CD8-positive, alpha-beta memory T cell (primary cell): ENCODE results near the gene PPP1R13L. TPM values are rescaled to one million over a fixed set of nuclear protein-coding genes. Genes with fewer than 3 reads are reported as not detected.
A peak's percentile ranks its signal among the peaks of the same experiment; 100 is the strongest.
"Not testable (repeated sequence)": the region's sequence is repeated elsewhere in the genome, so short reads cannot be mapped to it uniquely, and the experiment has no call there.

ENCODE experiments used
- CTCF ChIA-PET: fragments of 350-600 bp; sonication (Branson Sonifier 250); formaldehyde crosslinking; loops from one replicate; lab custom pipeline; 2021; ENCODE audit warnings: antibody characterized with exemption; lab: Charles Lee
- POLR2A ChIA-PET: fragments of 350-600 bp; sonication (Branson Sonifier 250); formaldehyde crosslinking; loops from one replicate; lab custom pipeline; 2021; ENCODE audit warnings: antibody characterized with exemption; lab: Charles Lee
- DNase-seq, 5 donors: peaks; one replicate each; pipeline versions ENCODE4 v3.0.0 to v3.0.0-alpha.2; 2020 to 2022; ENCODE audit warnings: mixed read lengths in 1 of 5
- H3K27ac ChIP-seq: one replicate; pipeline ENCODE4 v1.7.0; 2013; ENCODE audit warnings: low read depth, mild to moderate bottlenecking, low read length, moderate library complexity
- H3K27me3 ChIP-seq: 2 replicates; pipeline ENCODE4 v1.7.0; 2013; ENCODE audit warnings: low read length, mild to moderate bottlenecking; ENCODE audit not compliant: insufficient read depth, poor library complexity, severe bottlenecking
- H3K36me3 ChIP-seq: 2 replicates; pipeline ENCODE4 v1.7.0; 2013; ENCODE audit warnings: mild to moderate bottlenecking, low read length, moderate library complexity; ENCODE audit not compliant: insufficient read depth
- H3K4me1 ChIP-seq: 2 replicates; pipeline ENCODE4 v1.7.0; 2013; ENCODE audit warnings: mild to moderate bottlenecking, low read length, moderate library complexity; ENCODE audit not compliant: insufficient read depth
- H3K4me3 ChIP-seq: 2 replicates; pipeline ENCODE4 v1.7.0; 2013; ENCODE audit warnings: mild to moderate bottlenecking, low read length
- H3K9me3 ChIP-seq: 2 replicates; pipeline ENCODE4 v1.7.0; 2013; ENCODE audit warnings: mild to moderate bottlenecking, low read length
- H3K27ac Mint-ChIP-seq, 8 donors: one replicate each; pipeline ENCODE4 v1.8.0; 2020 to 2021; ENCODE audit warnings: mixed read lengths in 8 of 8, mild to moderate bottlenecking in 6 of 8, inconsistent platforms in 3 of 8, moderate library complexity in 3 of 8
- H3K27me3 Mint-ChIP-seq, 2 donors: one replicate each; pipeline ENCODE4 v1.8.0; 2020 to 2021; ENCODE audit warnings: mixed read lengths in 2 of 2, mild to moderate bottlenecking in 1 of 2, moderate library complexity in 1 of 2
- H3K36me3 Mint-ChIP-seq, 3 donors: one replicate each; pipeline ENCODE4 v1.8.0; 2020 to 2021; ENCODE audit warnings: mixed read lengths in 3 of 3, inconsistent platforms in 1 of 3, mild to moderate bottlenecking in 1 of 3
- H3K4me1 Mint-ChIP-seq, 3 donors: one replicate each; pipeline ENCODE4 v1.8.0; 2020 to 2021; ENCODE audit warnings: mixed read lengths in 3 of 3, inconsistent platforms in 1 of 3, mild to moderate bottlenecking in 1 of 3
- H3K4me3 Mint-ChIP-seq, 7 donors: one replicate each; pipeline ENCODE4 v1.8.0; 2020 to 2021; ENCODE audit warnings: mixed read lengths in 7 of 7, mild to moderate bottlenecking in 6 of 7, moderate library complexity in 4 of 7, inconsistent platforms in 2 of 7
- H3K9me3 Mint-ChIP-seq, 5 donors: one replicate each; pipeline ENCODE4 v1.8.0; 2020 to 2022; ENCODE audit warnings: mixed read lengths in 5 of 5, mild to moderate bottlenecking in 3 of 5, moderate library complexity in 2 of 5, inconsistent platforms in 1 of 5
- polyA plus RNA-seq: library from polyadenylated mRNA; unstranded; fragments of 300-500 nt; fragmentation: Illumina TruSeq; gene quantifications from one replicate; pipeline ENCODE4 v1.2.3, GENCODE V29; 2021
- total RNA-seq, 2 experiments: library from RNA; stranded (reverse); gene quantifications; one replicate each; pipeline ENCODE4 v1.2.3, GENCODE V29; 2021

The PPP1R13L gene
- total and polyA plus RNA-seq, 3 experiments from 2014 or later = 0.83 to 4.3 (median 3.9) TPM

DNA sequence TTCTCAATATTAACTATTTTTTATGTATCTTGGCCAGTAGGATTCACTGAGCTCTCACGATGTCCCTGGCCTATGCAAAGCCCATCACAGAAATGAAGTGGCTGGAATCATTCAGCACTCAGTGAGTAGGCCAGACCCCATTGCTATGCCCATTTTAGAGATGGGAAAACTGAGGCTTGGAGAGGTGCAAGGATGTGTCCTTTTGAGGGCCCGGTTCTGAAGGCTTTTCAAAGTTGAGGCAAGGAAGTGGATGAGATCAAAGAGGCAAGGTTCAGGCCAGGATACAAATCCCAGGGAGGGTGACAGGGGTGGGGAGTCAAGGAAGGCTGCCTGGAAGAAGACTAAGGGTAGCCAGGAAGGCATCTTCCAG lies 37.5 kb upstream of the PPP1R13L start:
- ChIA-PET POLR2A (no interaction called here), CTCF (interaction anchor here (2.0 to 5.8 kb wide), 2 partner anchors 32 to 42 kb away, joined by 5 to 455 read pairs; partner anchors contain the start of gene FOSB)
- Histone ChIP-seq H3K9me3 (no peaks in the 10 kb centered on the region), H3K4me1 (peaks cover 36% of the 10 kb centered on the region), H3K36me3 (no peaks in the 10 kb centered on the region), H3K27ac (no peak overlapping the region), H3K4me3 (peak overlapping the region; percentile 57), H3K27me3 (no peaks in the 10 kb centered on the region)
- peaks cover 0 to 6% (median 0%) of the 10 kb centered on the region in 3 donors for H3K36me3 Mint-ChIP-seq
- no peaks in the 10 kb centered on the region for H3K27me3 Mint-ChIP-seq
- H3K27ac Mint-ChIP-seq = peak overlapping the region; percentile 64 to 99 (median 96)
- H3K9me3 Mint-ChIP-seq = no peaks in the 10 kb centered on the region
- H3K4me3 Mint-ChIP-seq = peak overlapping the region; percentile 75 to 91 (median 87)
- DNase-seq = no peak
- H3K4me1 Mint-ChIP-seq = peaks cover 45 to 54% (median 54%) of the 10 kb centered on the region in 3 donors

DNA sequence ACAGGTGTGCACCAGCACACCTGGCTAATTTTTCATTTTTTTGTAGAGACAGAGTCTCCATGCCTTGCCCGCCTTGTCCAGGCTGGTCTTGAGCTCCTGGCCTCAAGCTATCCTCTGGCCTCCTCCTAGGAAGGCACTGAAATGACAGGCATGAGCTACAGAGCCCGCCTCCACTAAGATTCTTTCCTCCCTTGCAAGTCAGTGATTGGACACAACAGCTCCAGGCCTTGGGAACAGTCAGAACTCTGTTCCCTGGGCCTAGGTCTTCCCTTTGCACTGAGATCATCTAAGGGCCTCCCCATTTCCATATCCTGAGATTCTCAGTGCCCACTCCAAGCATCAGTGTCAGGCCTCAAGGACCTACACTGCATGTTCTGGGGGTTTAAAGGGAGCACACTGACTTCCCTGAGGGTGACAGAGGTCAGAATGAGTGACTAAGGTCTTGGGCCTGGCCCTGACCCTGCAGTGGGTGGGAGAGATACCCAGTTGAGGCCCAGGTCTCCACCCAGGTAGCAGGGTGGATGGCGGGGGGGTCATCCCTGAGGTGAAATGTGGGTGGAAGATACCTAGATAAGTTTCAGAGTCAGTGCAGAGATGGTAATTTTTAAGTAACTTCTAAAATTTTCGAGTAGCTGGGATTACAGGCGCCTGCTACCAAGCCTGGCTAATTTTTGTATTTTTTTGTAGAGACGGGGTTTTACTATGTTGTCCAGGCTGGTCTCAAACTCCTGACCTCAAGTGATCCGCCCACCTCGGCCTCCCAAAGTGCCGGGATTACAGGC lies 36.2 kb upstream of the PPP1R13L start:
- H3K27ac ChIP-seq = peak overlapping the region; percentile 76
- H3K4me3 ChIP-seq = no peak overlapping the region
- H3K9me3 ChIP-seq = no peaks in the 10 kb centered on the region
- H3K36me3 ChIP-seq = no peaks in the 10 kb centered on the region
- H3K4me3 Mint-ChIP-seq = peak overlapping the region; percentile 63 to 84 (median 75)
- H3K27me3 ChIP-seq = no peaks in the 10 kb centered on the region
- no peaks in the 10 kb centered on the region for H3K27me3 Mint-ChIP-seq
- ChIA-PET POLR2A (interaction anchor here (0.6 to 2.9 kb wide), 3 partner anchors 15 to 37 kb away, joined by 5 to 89 read pairs (median 30); partner anchors contain the start of gene FOSB), CTCF (interaction anchor here (2.3 to 5.8 kb wide), 3 partner anchors 33 to 58 kb away, joined by 9 to 455 read pairs (median 89); partner anchors contain the start of genes FOSB and PPM1N)
- H3K27ac Mint-ChIP-seq = peak overlapping the region; percentile 68 to 94 (median 88)
- H3K4me1 ChIP-seq = peaks cover 36% of the 10 kb centered on the region
- DNase-seq = no peak
- no peaks in the 10 kb centered on the region for H3K9me3 Mint-ChIP-seq
- peaks cover 0 to under 1% (median 0%) of the 10 kb centered on the region in 3 donors for H3K36me3 Mint-ChIP-seq
- H3K4me1 Mint-ChIP-seq = peaks cover 40 to 48% (median 47%) of the 10 kb centered on the region in 3 donors

DNA sequence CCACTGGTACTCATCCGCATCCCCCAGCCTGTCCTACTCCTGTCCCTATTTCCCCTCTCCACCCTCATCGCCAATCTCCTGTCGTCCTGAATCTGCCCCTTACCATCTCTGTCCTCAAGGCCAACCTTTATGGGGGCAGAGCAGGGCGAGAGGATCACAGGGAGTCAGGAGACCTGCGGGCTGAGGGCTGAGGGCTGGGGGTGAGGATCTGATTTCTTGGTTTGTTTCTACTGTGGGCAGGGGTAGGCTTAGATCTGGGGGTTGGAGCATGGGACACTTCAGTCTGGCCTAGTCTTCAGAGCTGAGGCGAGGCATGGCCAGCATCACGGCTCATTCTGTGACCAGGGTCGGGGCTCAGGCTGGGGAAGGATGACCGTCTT lies 35.4 kb upstream of the PPP1R13L start:
- H3K27me3 ChIP-seq = no peaks in the 10 kb centered on the region
- no peaks in the 10 kb centered on the region for H3K27me3 Mint-ChIP-seq
- ChIA-PET CTCF (interaction anchor here (0.9 to 5.8 kb wide), 20 partner anchors 9 to 277 kb away, joined by 3 to 455 read pairs (median 8); partner anchors contain the start of genes FOSB, PPM1N, QPCTL and RTN2), POLR2A (interaction anchor here (0.6 to 2.9 kb wide), 7 partner anchors 15 to 195 kb away, joined by 3 to 89 read pairs (median 5); partner anchors contain the start of genes ERCC1 and FOSB)
- peaks cover 36 to 42% (median 41%) of the 10 kb centered on the region in 3 donors for H3K4me1 Mint-ChIP-seq
- DNase-seq = no peak
- H3K4me1 ChIP-seq = peaks cover 36% of the 10 kb centered on the region
- H3K9me3 ChIP-seq = no peaks in the 10 kb centered on the region
- peak overlapping the region; percentile 47 for H3K4me3 ChIP-seq
- H3K27ac Mint-ChIP-seq = peak overlapping the region; percentile 74 to 94 (median 90)
- H3K27ac ChIP-seq = peak overlapping the region; percentile 76
- H3K36me3 Mint-ChIP-seq = no peaks in the 10 kb centered on the region
- no peaks in the 10 kb centered on the region for H3K9me3 Mint-ChIP-seq
- H3K4me3 Mint-ChIP-seq = peak overlapping the region; percentile 63 to 84 (median 75)
- H3K36me3 ChIP-seq = no peaks in the 10 kb centered on the region

DNA sequence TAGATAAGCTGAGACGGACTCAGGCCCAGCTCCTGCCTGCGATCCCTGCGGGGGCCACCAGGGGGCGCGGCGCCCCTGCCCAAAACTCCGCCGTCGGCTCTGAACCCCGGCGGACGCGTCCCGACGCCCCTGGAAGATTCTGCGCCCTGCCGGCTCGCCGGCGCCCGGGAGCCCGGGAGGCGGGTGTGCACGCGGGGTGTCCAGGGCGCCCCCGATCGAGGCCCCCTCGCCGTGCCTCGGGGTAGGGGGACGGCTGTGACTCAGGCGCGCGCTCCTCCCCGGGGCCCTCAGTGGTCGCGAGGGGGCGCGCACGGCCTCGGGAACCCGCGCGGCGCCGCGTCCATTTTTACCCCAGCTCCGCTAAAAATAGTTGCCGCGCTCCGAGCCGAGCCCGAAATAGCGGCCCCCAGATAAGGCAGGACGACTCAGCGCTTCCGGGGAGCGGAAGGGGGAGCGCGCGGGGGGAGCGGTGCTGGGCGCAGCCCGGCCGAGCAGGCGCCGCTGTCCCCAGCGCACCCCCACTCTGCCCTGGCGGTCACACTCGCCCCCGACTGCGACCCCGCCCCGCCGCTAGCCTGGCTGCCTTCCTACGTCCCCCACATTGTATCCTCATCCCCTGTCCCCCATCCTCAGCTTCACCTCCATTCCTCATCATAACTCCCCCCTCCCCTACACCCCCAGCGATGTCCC lies 34.8 kb upstream of the PPP1R13L start:
- Mint-ChIP-seq H3K4me1 (peaks cover 33 to 36% (median 35%) of the 10 kb centered on the region in 3 donors), H3K27me3 (no peaks in the 10 kb centered on the region), H3K9me3 (no peaks in the 10 kb centered on the region), H3K36me3 (no peaks in the 10 kb centered on the region), H3K27ac (peak overlapping the region; percentile 74 to 94 (median 90)), H3K4me3 (peak overlapping the region; percentile 63 to 84 (median 75))
- CTCF ChIA-PET = interaction anchor here (0.6 to 5.8 kb wide), 33 partner anchors 8 to 277 kb away, joined by 3 to 455 read pairs (median 5); partner anchors contain the start of genes ERCC1, FOSB, PPM1N and QPCTL
- POLR2A ChIA-PET = interaction anchor here (0.6 to 2.9 kb wide), 11 partner anchors 16 to 549 kb away, joined by 3 to 89 read pairs (median 3); partner anchors contain the start of genes ERCC1, FOSB and TOMM40
- H3K4me3 ChIP-seq = peak overlapping the region; percentile 47
- peaks cover 35% of the 10 kb centered on the region for H3K4me1 ChIP-seq
- no peaks in the 10 kb centered on the region for H3K27me3 ChIP-seq
- peak overlapping the region; percentile 76 for H3K27ac ChIP-seq
- DNase-seq = peak; percentile 80 to 92 (median 88)
- no peaks in the 10 kb centered on the region for H3K9me3 ChIP-seq
- no peaks in the 10 kb centered on the region for H3K36me3 ChIP-seq

DNA sequence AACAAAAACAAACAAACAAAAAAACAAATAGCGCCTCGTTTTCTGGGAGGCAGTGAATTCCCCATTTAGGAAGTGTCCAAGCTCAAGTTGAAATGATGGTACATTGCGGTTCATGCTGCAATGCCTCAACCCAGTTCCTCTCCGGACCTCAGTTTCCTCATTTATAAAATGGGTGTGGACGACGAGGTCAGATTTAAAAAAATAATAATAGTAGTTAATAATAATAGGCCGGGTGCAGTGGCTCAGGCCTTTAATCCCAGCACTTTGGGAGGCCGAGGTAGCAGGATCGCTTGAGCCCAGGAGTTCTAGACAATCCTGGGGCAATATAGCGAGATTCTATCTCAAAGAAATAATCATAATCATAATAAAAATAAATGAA lies 34.3 kb upstream of the PPP1R13L start:
- Mint-ChIP-seq H3K36me3 (no peaks in the 10 kb centered on the region), H3K9me3 (no peaks in the 10 kb centered on the region), H3K4me3 (peak overlapping the region in 6 of 7 donors; percentile 19 to 84 (median 55)), H3K27ac (no peak overlapping the region), H3K27me3 (no peaks in the 10 kb centered on the region), H3K4me1 (peaks cover 28 to 31% (median 30%) of the 10 kb centered on the region in 3 donors)
- H3K4me3 ChIP-seq = no peak overlapping the region
- ChIA-PET CTCF (interaction anchor here (0.6 to 5.8 kb wide), 31 partner anchors 8 to 278 kb away, joined by 3 to 455 read pairs (median 6); partner anchors contain the start of genes ERCC1, FOSB, PPM1N and QPCTL), POLR2A (interaction anchor here (0.6 to 2.9 kb wide), 10 partner anchors 15 to 548 kb away, joined by 3 to 89 read pairs (median 4); partner anchors contain the start of genes ERCC1, FOSB and TOMM40)
- H3K36me3 ChIP-seq = no peaks in the 10 kb centered on the region
- peaks cover 31% of the 10 kb centered on the region for H3K4me1 ChIP-seq
- no peak for DNase-seq
- no peaks in the 10 kb centered on the region for H3K9me3 ChIP-seq
- no peaks in the 10 kb centered on the region for H3K27me3 ChIP-seq
- peak overlapping the region; percentile 76 for H3K27ac ChIP-seq

DNA sequence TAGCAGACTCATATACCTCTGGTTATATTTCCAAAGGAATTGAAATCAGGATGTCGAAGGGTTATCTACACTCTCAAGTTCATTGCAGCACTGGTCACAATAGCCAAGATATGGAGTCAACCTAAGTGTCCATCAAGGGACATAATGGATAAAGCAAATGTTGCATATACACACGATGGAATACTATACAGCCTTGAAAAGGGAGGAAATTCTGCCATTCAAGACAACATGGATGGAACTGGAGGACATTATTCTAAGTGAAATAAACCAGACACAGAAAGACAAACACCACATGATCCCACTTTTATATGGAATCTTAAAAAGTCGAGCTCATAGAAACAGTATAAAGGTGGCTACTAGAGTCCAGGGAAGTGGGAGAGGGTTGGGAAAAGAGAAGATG lies 32.5 kb upstream of the PPP1R13L start:
- Histone ChIP-seq H3K36me3 (no peaks in the 10 kb centered on the region), H3K9me3 (no peaks in the 10 kb centered on the region), H3K27ac (no peak overlapping the region), H3K4me1 (peaks cover 14% of the 10 kb centered on the region), H3K27me3 (no peaks in the 10 kb centered on the region), H3K4me3 (no peak overlapping the region)
- Mint-ChIP-seq H3K27ac (peak overlapping the region in 1 of 8 donors; percentile 62), H3K36me3 (no peaks in the 10 kb centered on the region), H3K4me3 (peak overlapping the region in 1 of 7 donors; percentile 58), H3K9me3 (no peaks in the 10 kb centered on the region), H3K27me3 (no peaks in the 10 kb centered on the region), H3K4me1 (peaks cover 15 to 16% (median 15%) of the 10 kb centered on the region in 3 donors)
- ChIA-PET POLR2A (no interaction called here), CTCF (interaction anchor here (0.8 to 5.8 kb wide), 3 partner anchors 37 to 205 kb away, joined by 4 to 455 read pairs (median 5); partner anchors contain the start of gene FOSB)
- no peak for DNase-seq

DNA sequence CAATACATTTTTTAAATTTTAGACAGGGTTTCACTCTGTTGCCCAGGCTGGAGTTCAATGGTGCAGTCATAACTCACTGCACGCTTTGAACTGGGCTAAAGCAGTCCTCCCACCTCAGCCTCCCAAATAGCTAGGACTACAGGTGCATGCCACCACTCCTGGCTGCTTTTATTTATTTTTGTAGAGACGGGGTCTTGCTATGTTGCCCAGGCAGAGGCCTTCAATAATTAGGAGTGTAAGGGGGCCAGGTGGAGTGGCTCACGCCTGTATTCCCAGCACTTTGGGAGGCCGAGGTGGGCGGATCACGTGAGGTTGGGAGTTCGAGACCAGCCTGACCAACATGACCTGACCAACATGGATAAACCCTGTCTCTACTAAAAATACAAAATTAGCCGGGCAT lies 27.7 kb upstream of the PPP1R13L start:
- H3K27me3 Mint-ChIP-seq, H3K9me3 ChIP-seq, DNase-seq, H3K27ac Mint-ChIP-seq, H3K36me3 Mint-ChIP-seq, H3K36me3 ChIP-seq, H3K27ac ChIP-seq, H3K4me3 ChIP-seq, H3K27me3 ChIP-seq, H3K4me1 ChIP-seq, H3K4me3 Mint-ChIP-seq, H3K9me3 Mint-ChIP-seq: not testable (repeated sequence)
- H3K4me1 Mint-ChIP-seq = peaks cover 9 to 12% (median 9%) of the 10 kb centered on the region in 3 donors
- POLR2A ChIA-PET = interaction anchor here (1.2 kb wide), 1 partner anchor 46 kb away, joined by 4 read pairs; no protein-coding TSS in a partner anchor
- CTCF ChIA-PET = interaction anchor here (0.6 to 9.1 kb wide), 2 partner anchors 47 to 54 kb away, joined by 3 to 75 read pairs; no protein-coding TSS in a partner anchor
